A549 (cell line): ENCODE results near the gene ANGPTL3.

Source experiments
- EP300 ChIP-seq, 2 experiments: fragments of >200 bp; sonication (Bioruptor Twin); formaldehyde crosslinking; IDR thresholded peaks; 2 replicates in 1 of 2; 3 replicates in 1 of 2; pipeline ENCODE4 v1.6.1; 2016 to 2017
- HOXA7 ChIP-seq: fragments of 250-450 bp; sonication (Bioruptor Pico); IDR thresholded peaks from 2 replicates; pipeline ENCODE4 v1.5.0; 2020; ENCODE audit warnings: mild to moderate bottlenecking, moderate library complexity
- POLR2A ChIP-seq: IDR thresholded peaks from 2 replicates; pipeline ENCODE4 v1.6.1; 2012; ENCODE audit warnings: mild to moderate bottlenecking, low read length
- RCOR1 ChIP-seq: fragments of 150-350 bp; IDR thresholded peaks from 2 replicates; pipeline ENCODE4 v1.6.1; 2014; ENCODE audit warnings: antibody characterized with exemption, low read length, low read depth
- SMC3 ChIP-seq: fragments of >200 bp; sonication (Bioruptor Twin); formaldehyde crosslinking; IDR thresholded peaks from 3 replicates; pipeline ENCODE4 v1.6.1; 2018; ENCODE audit warnings: inconsistent platforms
- ZNF302 ChIP-seq: fragments of 250-450 bp; sonication (Bioruptor Pico); IDR thresholded peaks from 2 replicates; pipeline ENCODE4 v1.9.0; 2021; ENCODE audit warnings: inconsistent platforms, mild to moderate bottlenecking, moderate library complexity
- TF ChIP-seq, protein P1 (sequence below): fragments of >200 bp; sonication (Bioruptor Twin); formaldehyde crosslinking; IDR thresholded peaks from 3 replicates; pipeline ENCODE4 v1.5.1; 2016
- TF ChIP-seq, protein P2 (sequence below): IDR thresholded peaks from 2 replicates; pipeline ENCODE4 v1.6.1; 2012; ENCODE audit warnings: low read depth, borderline replicate concordance
- TF ChIP-seq, protein P3 (sequence below): fragments of 450-650 bp; IDR thresholded peaks from 2 replicates; pipeline ENCODE4 v1.6.1; 2014; ENCODE audit warnings: antibody characterized with exemption

DNA sequence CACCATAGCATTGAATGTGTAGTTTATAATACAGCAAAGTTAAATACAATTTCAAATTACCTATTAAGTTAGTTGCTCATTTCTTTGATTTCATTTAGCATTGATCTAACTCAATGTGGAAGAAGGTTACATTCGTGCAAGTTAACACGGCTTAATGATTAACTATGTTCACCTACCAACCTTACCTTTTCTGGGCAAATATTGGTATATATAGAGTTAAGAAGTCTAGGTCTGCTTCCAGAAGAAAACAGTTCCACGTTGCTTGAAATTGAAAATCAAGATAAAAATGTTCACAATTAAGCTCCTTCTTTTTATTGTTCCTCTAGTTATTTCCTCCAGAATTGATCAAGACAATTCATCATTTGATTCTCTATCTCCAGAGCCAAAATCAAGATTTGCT, at the start of gene ANGPTL3:
- TF ChIP-seq, protein P1, sequence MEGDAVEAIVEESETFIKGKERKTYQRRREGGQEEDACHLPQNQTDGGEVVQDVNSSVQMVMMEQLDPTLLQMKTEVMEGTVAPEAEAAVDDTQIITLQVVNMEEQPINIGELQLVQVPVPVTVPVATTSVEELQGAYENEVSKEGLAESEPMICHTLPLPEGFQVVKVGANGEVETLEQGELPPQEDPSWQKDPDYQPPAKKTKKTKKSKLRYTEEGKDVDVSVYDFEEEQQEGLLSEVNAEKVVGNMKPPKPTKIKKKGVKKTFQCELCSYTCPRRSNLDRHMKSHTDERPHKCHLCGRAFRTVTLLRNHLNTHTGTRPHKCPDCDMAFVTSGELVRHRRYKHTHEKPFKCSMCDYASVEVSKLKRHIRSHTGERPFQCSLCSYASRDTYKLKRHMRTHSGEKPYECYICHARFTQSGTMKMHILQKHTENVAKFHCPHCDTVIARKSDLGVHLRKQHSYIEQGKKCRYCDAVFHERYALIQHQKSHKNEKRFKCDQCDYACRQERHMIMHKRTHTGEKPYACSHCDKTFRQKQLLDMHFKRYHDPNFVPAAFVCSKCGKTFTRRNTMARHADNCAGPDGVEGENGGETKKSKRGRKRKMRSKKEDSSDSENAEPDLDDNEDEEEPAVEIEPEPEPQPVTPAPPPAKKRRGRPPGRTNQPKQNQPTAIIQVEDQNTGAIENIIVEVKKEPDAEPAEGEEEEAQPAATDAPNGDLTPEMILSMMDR, result no peak
- TF ChIP-seq POLR2A (no peak), SMC3 (no peak), RCOR1 (no peak), EP300 (IDR thresholded peaks at IDR 0.05) (no peak), ZNF302 (CRISPR knock-in tag) (no peak), HOXA7 (CRISPR knock-in tag) (no peak)
- TF ChIP-seq, protein P2, sequence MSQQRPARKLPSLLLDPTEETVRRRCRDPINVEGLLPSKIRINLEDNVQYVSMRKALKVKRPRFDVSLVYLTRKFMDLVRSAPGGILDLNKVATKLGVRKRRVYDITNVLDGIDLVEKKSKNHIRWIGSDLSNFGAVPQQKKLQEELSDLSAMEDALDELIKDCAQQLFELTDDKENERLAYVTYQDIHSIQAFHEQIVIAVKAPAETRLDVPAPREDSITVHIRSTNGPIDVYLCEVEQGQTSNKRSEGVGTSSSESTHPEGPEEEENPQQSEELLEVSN, result no peak
- TF ChIP-seq, protein P3, sequence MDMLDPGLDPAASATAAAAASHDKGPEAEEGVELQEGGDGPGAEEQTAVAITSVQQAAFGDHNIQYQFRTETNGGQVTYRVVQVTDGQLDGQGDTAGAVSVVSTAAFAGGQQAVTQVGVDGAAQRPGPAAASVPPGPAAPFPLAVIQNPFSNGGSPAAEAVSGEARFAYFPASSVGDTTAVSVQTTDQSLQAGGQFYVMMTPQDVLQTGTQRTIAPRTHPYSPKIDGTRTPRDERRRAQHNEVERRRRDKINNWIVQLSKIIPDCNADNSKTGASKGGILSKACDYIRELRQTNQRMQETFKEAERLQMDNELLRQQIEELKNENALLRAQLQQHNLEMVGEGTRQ, result no peak
